GM18867 (cell line): Measurements from ENCODE around the gene TM9SF2.
"Not testable (repeated sequence)": the region's sequence is repeated elsewhere in the genome, so short reads cannot be mapped to it uniquely, and the experiment has no call there.

ENCODE experiments used
- ATAC-seq: cut with Tn5 transposase; IDR thresholded peaks from one replicate; pipeline ENCODE4 v1.9.1; 2021; ENCODE audit warnings: mild to moderate bottlenecking, moderate library complexity; ENCODE audit not compliant: unreplicated experiment

TM9SF2 gene

GRCh38 chr13:99527301-99527700, 26.0 kb downstream of the TM9SF2 start:
- ATAC-seq, result no peak

GRCh38 chr13:99528547-99528946, 27.3 kb downstream of the TM9SF2 start:
- ATAC-seq, result no peak

- no peak for ATAC-seq
Observed at GRCh38 chr13:99536023-99536422, 34.8 kb downstream of the TM9SF2 start.

GRCh38 chr13:99540530-99540929, 39.3 kb downstream of the TM9SF2 start:
- ATAC-seq, result no peak

- peak; percentile 99 for ATAC-seq
Observed at GRCh38 chr13:99542788-99543406, 41.6 kb downstream of the TM9SF2 start.

- no peak for ATAC-seq
Observed at GRCh38 chr13:99545361-99545760, 44.1 kb downstream of the TM9SF2 start.

GRCh38 chr13:99545979-99546378, 44.7 kb downstream of the TM9SF2 start:
- ATAC-seq, result no peak

GRCh38 chr13:99546878-99547277, 45.6 kb downstream of the TM9SF2 start:
- ATAC-seq, result no peak

- ATAC-seq, result peak; percentile 78
Observed at GRCh38 chr13:99548448-99548847, 47.2 kb downstream of the TM9SF2 start.

- ATAC-seq, result no peak
Observed at GRCh38 chr13:99553033-99553432, 51.8 kb downstream of the TM9SF2 start.

GRCh38 chr13:99555149-99555548, 53.9 kb downstream of the TM9SF2 start:
- ATAC-seq, result no peak

GRCh38 chr13:99556867-99557443, 55.7 kb downstream of the TM9SF2 start:
- ATAC-seq, result no peak

GRCh38 chr13:99558570-99559180, 57.4 kb downstream of the TM9SF2 start:
- ATAC-seq, result no peak

GRCh38 chr13:99559560-99559959, 58.3 kb downstream of the TM9SF2 start:
- ATAC-seq, result no peak

GRCh38 chr13:99563404-99563803, 62.1 kb downstream of the TM9SF2 start:
- ATAC-seq, result no peak

GRCh38 chr13:99564386-99564785, 63.1 kb downstream of the TM9SF2 start:
- ATAC-seq, result no peak

GRCh38 chr13:99565478-99566124, 64.3 kb downstream of the TM9SF2 start:
- no peak for ATAC-seq

- no peak for ATAC-seq
Observed at GRCh38 chr13:99566125-99567083, 65.1 kb downstream of the TM9SF2 start.

GRCh38 chr13:99568901-99569300, 67.6 kb downstream of the TM9SF2 start:
- ATAC-seq, result not testable (repeated sequence)

GRCh38 chr13:99572131-99572530, 70.9 kb downstream of the TM9SF2 start:
- ATAC-seq, result no peak

- ATAC-seq, result no peak
Observed at GRCh38 chr13:99572921-99573320, 71.6 kb downstream of the TM9SF2 start.
